CD14-positive monocyte (primary cell): ENCODE data around the gene CCDC8. TPM values are rescaled to one million over a fixed set of nuclear protein-coding genes. Genes with fewer than 3 reads are reported as not detected.

ENCODE experiments used
- DNase-seq, 3 donors: peaks; one replicate each; pipeline ENCODE4 v3.0.0-alpha.2; 2011 to 2022
- H2AFZ ChIP-seq: 2 replicates; pipeline ENCODE4 v1.6.0; 2012; ENCODE audit warnings: mild to moderate bottlenecking, low read depth, low read length, inconsistent platforms; ENCODE audit not compliant: insufficient read depth, poor library complexity, severe bottlenecking
- H3K27ac ChIP-seq, 2 donors: 1 replicate in 1 of 2; 2 replicates in 1 of 2; pipeline ENCODE4 v1.5.1; 2012 to 2013; ENCODE audit warnings: low read length in 2 of 2, control low read depth in 1 of 2, inconsistent platforms in 1 of 2, low read depth in 1 of 2, mild to moderate bottlenecking in 1 of 2
- H3K27me3 ChIP-seq, 2 donors: one replicate each; pipeline versions ENCODE4 v1.6.0 to v1.6.1; 2011 to 2013; ENCODE audit warnings: low read length in 2 of 2; ENCODE audit not compliant: control insufficient read depth in 2 of 2, insufficient read depth in 2 of 2
- H3K36me3 ChIP-seq, 2 donors: replicated peaks in 1 of 2; 1 replicate in 1 of 2; 2 replicates in 1 of 2; pipeline versions ENCODE4 v1.5.1 to v1.6.1; 2012 to 2013; ENCODE audit warnings: low read length in 2 of 2, control low read depth in 1 of 2, inconsistent platforms in 1 of 2, mild to moderate bottlenecking in 1 of 2; ENCODE audit not compliant: insufficient read depth in 2 of 2, control insufficient read depth in 1 of 2
- H3K4me1 ChIP-seq, 2 donors: 1 replicate in 1 of 2; 2 replicates in 1 of 2; pipeline versions ENCODE4 v1.5.1 to v1.6.1; 2012 to 2013; ENCODE audit warnings: low read length in 2 of 2, control low read depth in 1 of 2, inconsistent platforms in 1 of 2, mild to moderate bottlenecking in 1 of 2, moderate library complexity in 1 of 2; ENCODE audit not compliant: insufficient read depth in 2 of 2, control insufficient read depth in 1 of 2
- H3K4me2 ChIP-seq: replicated peaks from 2 replicates; pipeline ENCODE3; 2012; ENCODE audit warnings: low read length, moderate library complexity, mild to moderate bottlenecking; ENCODE audit not compliant: poor library complexity, severe bottlenecking; ENCODE audit errors: extremely low read depth
- H3K4me3 ChIP-seq, 3 experiments: fragments of 200-600 bp in 1 of 3; sonication (generic) in 1 of 3; replicated peaks in 1 of 3; 1 replicate in 2 of 3; 2 replicates in 1 of 3; pipeline ENCODE4 v1.5.1; 2011 to 2013; ENCODE audit warnings: low read length in 3 of 3, mild to moderate bottlenecking in 3 of 3, control low read depth in 2 of 3, low read depth in 2 of 3, inconsistent platforms in 1 of 3, moderate library complexity in 1 of 3
- H3K79me2 ChIP-seq: 2 replicates; pipeline ENCODE4 v1.6.0; 2012; ENCODE audit warnings: mild to moderate bottlenecking, control low read depth, inconsistent platforms, low read length, moderate library complexity; ENCODE audit not compliant: insufficient read depth
- H3K9ac ChIP-seq: 2 replicates; pipeline ENCODE4 v1.6.0; 2017; ENCODE audit warnings: low read length, mild to moderate bottlenecking; ENCODE audit not compliant: insufficient read depth, poor library complexity, severe bottlenecking
- H3K9me3 ChIP-seq, 2 donors: replicated peaks in 1 of 2; 1 replicate in 1 of 2; 2 replicates in 1 of 2; pipeline versions ENCODE4 v1.5.1 to v1.6.1; 2012 to 2013; ENCODE audit warnings: low read length in 2 of 2, control low read depth in 1 of 2; ENCODE audit not compliant: control insufficient read depth in 1 of 2, insufficient read depth in 1 of 2
- H4K20me1 ChIP-seq: 2 replicates; pipeline ENCODE4 v1.6.0; 2012; ENCODE audit warnings: mild to moderate bottlenecking, low read length, control low read depth, moderate library complexity; ENCODE audit not compliant: insufficient read depth
- H3K27ac Mint-ChIP-seq, 7 donors: one replicate each; pipeline ENCODE4 v1.8.0; 2020; ENCODE audit warnings: mild to moderate bottlenecking in 7 of 7, mixed read lengths in 7 of 7, moderate library complexity in 6 of 7, inconsistent platforms in 2 of 7
- H3K27me3 Mint-ChIP-seq, 3 donors: one replicate each; pipeline ENCODE4 v1.8.0; 2021 to 2022; ENCODE audit warnings: low read depth in 3 of 3, mild to moderate bottlenecking in 3 of 3, mixed read lengths in 3 of 3, moderate library complexity in 3 of 3, inconsistent platforms in 1 of 3
- H3K36me3 Mint-ChIP-seq, 2 donors: one replicate each; pipeline ENCODE4 v1.8.0; 2020; ENCODE audit warnings: mixed read lengths in 2 of 2, inconsistent platforms in 1 of 2, mild to moderate bottlenecking in 1 of 2
- H3K4me1 Mint-ChIP-seq: one replicate; pipeline ENCODE4 v1.8.0; 2020; ENCODE audit warnings: mild to moderate bottlenecking, mixed read lengths
- H3K4me3 Mint-ChIP-seq, 2 donors: one replicate each; pipeline ENCODE4 v1.8.0; 2020; ENCODE audit warnings: mild to moderate bottlenecking in 2 of 2, mixed read lengths in 2 of 2, moderate library complexity in 1 of 2
- H3K9me3 Mint-ChIP-seq, 7 donors: one replicate each; pipeline ENCODE4 v1.8.0; 2020 to 2022; ENCODE audit warnings: mixed read lengths in 7 of 7, mild to moderate bottlenecking in 6 of 7, moderate library complexity in 6 of 7, inconsistent platforms in 2 of 7
- CTCF ChIP-seq: fragments of 200-600 bp; IDR thresholded peaks from one replicate; pipeline ENCODE4 v1.8.0; 2022; ENCODE audit warnings: antibody characterized with exemption, mild to moderate bottlenecking
- WGBS: methylation state at CpG from one replicate; pipeline ENCODE4 v1.1.5; 2013; ENCODE audit warnings: missing lambda C conversion rate; ENCODE audit not compliant: insufficient coverage; 5-methylcytosine and 5-hydroxymethylcytosine counted together
- intact Hi-C, 2 donors: fragments of 100-400 bp; cut with micrococcal nuclease; formaldehyde crosslinking; loops; one replicate each; pipeline versions ENCODE4 v1.15.0 to v1.15.1; 2023
- polyA plus RNA-seq, 3 donors: library from polyadenylated mRNA; depleted of rRNA in 1 of 3; unstranded in 2 of 3; stranded (reverse) in 1 of 3; fragments of 300-500 nt in 2 of 3; fragments of >200 nt in 1 of 3; fragmentation: Illumina TruSeq in 2 of 3; gene quantifications; 1 replicate in 2 of 3; 2 replicates in 1 of 3; pipeline ENCODE4 v1.2.3, GENCODE V29; 2012 to 2021

The CCDC8 gene
- polyA plus RNA-seq, 3 donors: not detected

GRCh38 chr19:46446021-46446420 lies 32.7 kb upstream of the CCDC8 start:
- Histone ChIP-seq H3K4me3 (no peak overlapping the region), H3K9ac (no peak overlapping the region), H3K4me2 (no peak overlapping the region), H2AFZ (no peak overlapping the region), H3K36me3 (no peaks in the 10 kb centered on the region), H3K9me3 (peaks cover 0 to 3% of the 10 kb centered on the region in 2 donors), H3K27me3 (no peaks in the 10 kb centered on the region), H3K4me1 (no peaks in the 10 kb centered on the region), H4K20me1 (no peaks in the 10 kb centered on the region), H3K27ac (no peak overlapping the region), H3K79me2 (no peaks in the 10 kb centered on the region)
- Mint-ChIP-seq H3K9me3 (peaks cover 0 to 12% (median 6%) of the 10 kb centered on the region in 7 donors), H3K27ac (no peak overlapping the region), H3K27me3 (peaks cover 4 to 19% (median 12%) of the 10 kb centered on the region in 3 donors), H3K36me3 (no peaks in the 10 kb centered on the region), H3K4me3 (peak overlapping the region in 1 of 2 donors; percentile 17), H3K4me1 (peaks cover 2% of the 10 kb centered on the region)
- no peak for TF ChIP-seq CTCF
- WGBS: 85% methylated on average over 15 of the region's 15 CpGs
- intact Hi-C loops: no loop called here
- DNase-seq: no peak

- H3K79me2 ChIP-seq: no peaks in the 10 kb centered on the region
- intact Hi-C loops: no loop called here
- H3K4me3 ChIP-seq: no peak overlapping the region
- no peaks in the 10 kb centered on the region for H4K20me1 ChIP-seq
- no peak overlapping the region for H3K9ac ChIP-seq
- H3K36me3 ChIP-seq: no peaks in the 10 kb centered on the region
- H3K9me3 ChIP-seq: no peaks in the 10 kb centered on the region
- Mint-ChIP-seq H3K9me3 (peaks cover 0 to 2% (median 0%) of the 10 kb centered on the region in 7 donors), H3K4me1 (peaks cover 2% of the 10 kb centered on the region), H3K27ac (no peak overlapping the region), H3K36me3 (no peaks in the 10 kb centered on the region), H3K27me3 (peaks cover 4 to 12% (median 10%) of the 10 kb centered on the region in 3 donors), H3K4me3 (no peak overlapping the region)
- H3K4me2 ChIP-seq: no peak overlapping the region
- H3K27ac ChIP-seq: no peak overlapping the region
- DNase-seq: no peak
- WGBS: 19% methylated on average over 3 of the region's 8 CpGs
- no peaks in the 10 kb centered on the region for H3K27me3 ChIP-seq
- no peak for TF ChIP-seq CTCF
- no peaks in the 10 kb centered on the region for H3K4me1 ChIP-seq
- H2AFZ ChIP-seq: no peak overlapping the region
Measured at GRCh38 chr19:46442808-46443450, 29.6 kb upstream of the CCDC8 start.
